K562 treated with DMSO at 1 percent for 24 hours (cell line): ENCODE results near the gene MAGEA8. TPM values are rescaled to one million over a fixed set of nuclear protein-coding genes. Genes with fewer than 3 reads are reported as not detected.

Experiments used
- total RNA-seq: library from RNA; unstranded; fragments of 300-600 nt; gene quantifications from 2 replicates; pipeline ENCODE4 v1.2.3, GENCODE V29; 2022; ENCODE audit warnings: low read depth; ENCODE audit not compliant: insufficient read depth

MAGEA8 gene, protein sequence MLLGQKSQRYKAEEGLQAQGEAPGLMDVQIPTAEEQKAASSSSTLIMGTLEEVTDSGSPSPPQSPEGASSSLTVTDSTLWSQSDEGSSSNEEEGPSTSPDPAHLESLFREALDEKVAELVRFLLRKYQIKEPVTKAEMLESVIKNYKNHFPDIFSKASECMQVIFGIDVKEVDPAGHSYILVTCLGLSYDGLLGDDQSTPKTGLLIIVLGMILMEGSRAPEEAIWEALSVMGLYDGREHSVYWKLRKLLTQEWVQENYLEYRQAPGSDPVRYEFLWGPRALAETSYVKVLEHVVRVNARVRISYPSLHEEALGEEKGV
- total RNA-seq, result 8.1 and 8.4 TPM in 2 replicates

DNA sequence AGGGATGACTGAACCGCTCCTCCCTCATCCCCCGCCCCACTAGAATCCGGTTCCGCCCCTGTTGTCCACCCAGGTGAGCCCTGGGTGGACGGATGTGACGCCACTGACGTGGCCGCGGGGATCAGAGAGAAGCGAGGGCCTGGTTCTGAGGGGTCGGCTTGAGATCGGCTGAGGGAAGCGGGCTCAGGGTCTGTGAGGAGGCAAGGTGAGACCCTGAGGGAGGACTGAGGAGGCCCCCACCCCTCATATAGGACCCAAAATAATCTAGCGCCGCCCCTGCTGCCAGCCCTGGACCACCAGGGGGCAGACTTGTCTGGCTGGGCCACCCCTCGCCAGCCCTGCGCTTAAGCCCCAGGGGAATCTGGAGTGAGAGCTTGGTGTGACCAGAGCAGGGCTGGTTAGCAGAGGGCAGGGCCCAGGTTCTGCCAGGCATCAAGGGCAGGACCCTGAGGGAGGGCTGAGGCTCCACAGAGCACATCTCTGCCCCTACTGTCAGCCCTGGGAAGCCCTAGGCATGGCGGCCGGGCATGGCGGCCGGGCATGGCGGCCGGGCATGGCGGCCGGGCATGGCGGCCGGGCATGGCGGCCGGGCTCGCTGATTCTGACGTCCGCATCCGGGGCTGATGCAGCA is at the start of gene MAGEA8:
MAGEA8 (plus strand) TSS at position 103 of the 631 bp plus-strand sequence. CDS start 3,090 bp downstream, outside the sequence.

DNA sequence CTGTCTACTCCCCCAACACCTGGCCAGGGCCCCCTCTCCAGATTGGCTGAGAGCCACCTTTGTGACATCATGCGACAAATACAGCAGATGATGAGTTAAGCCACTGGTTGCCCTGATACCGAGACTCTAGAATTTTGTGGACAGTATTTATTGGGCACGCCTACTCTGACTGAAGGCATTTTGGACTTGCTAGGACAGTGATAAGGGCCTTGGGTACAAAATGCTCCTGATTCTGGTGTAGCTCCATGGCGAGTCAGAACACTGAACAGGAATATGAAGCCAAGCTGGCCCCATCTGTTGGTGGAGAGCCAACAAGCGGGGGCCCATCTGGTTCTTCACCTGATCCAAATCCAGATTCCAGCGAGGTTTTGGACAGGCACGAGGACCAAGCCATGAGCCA is 48.4 kb downstream of the MAGEA8 start, which contains the start of gene HSFX4:
HSFX4 (plus strand) TSS at position 174 of the 400 bp plus-strand sequence; CDS start at position 246, 72 bp downstream.

Other genes with a start within 250 kb of the MAGEA8 start
- gene TMEM185A, start 249.4 kb upstream of the MAGEA8 start, total RNA-seq, result 9.4 and 12.3 TPM in 2 replicates
- 0.81 and 0.86 TPM in 2 replicates for gene MAGEA11, start 169.1 kb upstream of the MAGEA8 start, total RNA-seq
- gene HSFX1, start 107.1 kb upstream of the MAGEA8 start, total RNA-seq, result 0.44 TPM in 1 of 2 replicates, not detected in the other
- gene MAGEA9, start 99.3 kb upstream of the MAGEA8 start, total RNA-seq, result 0.23 TPM in 1 of 2 replicates, not detected in the other
- not detected in 2 replicates for gene HSFX4, start 48.4 kb downstream of the MAGEA8 start, total RNA-seq
- 40.2 and 45.2 TPM in 2 replicates for gene EOLA2, start 57.3 kb downstream of the MAGEA8 start, total RNA-seq